GM18909 (cell line): ENCODE measurements around the gene TUBA4A.
"Not testable (repeated sequence)": the region's sequence is repeated elsewhere in the genome, so short reads cannot be mapped to it uniquely, and the experiment has no call there.

Experiments used
- ATAC-seq: cut with Tn5 transposase; IDR thresholded peaks from one replicate; pipeline ENCODE4 v1.9.1; 2021; ENCODE audit warnings: mild to moderate bottlenecking; ENCODE audit not compliant: unreplicated experiment, poor library complexity

Gene TUBA4A

GRCh38 chr2:219271021-219271420 lies 17.3 kb upstream of the TUBA4A start:
- no peak for ATAC-seq

GRCh38 chr2:219270055-219270372 lies 16.3 kb upstream of the TUBA4A start:
- no peak for ATAC-seq

DNA sequence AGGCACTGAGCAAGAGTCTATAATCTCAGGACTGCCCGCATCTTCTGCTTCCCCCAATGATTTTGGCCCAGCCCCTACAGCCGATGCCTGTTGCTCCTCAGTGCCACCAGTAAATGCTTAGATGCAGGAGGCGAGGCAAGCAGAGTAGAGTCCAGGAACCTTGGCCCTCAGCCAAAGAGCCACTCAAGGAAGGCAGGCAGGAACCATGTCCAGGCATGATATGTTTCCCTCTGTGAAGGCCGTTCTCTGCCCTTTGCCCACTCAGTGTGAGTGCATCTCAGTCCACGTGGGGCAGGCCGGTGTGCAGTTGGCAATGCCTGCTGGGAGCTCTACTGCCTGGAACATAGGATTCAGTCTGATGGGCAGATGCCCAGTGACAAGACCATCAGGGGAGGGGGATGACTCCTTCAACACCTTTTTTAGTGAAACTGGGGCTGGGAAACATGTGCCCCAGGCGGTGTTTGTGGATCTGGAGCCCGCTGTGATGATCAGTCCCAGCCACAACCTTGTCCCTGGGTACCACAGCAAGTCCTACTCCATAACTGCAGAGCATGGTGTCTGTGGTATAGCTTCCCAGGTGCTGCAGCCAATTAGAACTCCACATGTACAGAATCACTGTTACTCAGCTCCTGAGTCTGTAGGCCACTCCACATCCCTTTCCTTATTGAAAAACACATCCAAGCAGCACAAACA lies 15.8 kb upstream of the TUBA4A start:
- ATAC-seq = no peak

DNA sequence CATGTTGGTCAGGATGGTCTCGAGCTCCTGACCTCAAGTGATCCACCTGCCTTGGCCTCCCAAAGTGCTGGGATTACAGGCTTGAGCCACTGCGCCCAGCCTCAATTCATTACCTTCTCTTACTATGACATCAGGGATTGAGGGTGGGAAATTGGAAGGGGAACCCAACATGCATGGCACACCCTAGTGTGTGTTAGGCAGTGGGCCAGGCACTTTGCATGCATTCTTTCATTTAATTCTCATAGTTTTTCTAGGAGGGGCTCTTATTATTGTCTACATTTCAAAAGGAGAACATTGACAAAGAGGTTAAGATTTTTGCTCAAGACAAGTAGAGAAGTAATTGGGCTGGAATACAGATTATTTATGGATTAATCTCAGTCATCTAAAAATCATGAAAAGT lies 14.6 kb upstream of the TUBA4A start:
- ATAC-seq = no peak

DNA sequence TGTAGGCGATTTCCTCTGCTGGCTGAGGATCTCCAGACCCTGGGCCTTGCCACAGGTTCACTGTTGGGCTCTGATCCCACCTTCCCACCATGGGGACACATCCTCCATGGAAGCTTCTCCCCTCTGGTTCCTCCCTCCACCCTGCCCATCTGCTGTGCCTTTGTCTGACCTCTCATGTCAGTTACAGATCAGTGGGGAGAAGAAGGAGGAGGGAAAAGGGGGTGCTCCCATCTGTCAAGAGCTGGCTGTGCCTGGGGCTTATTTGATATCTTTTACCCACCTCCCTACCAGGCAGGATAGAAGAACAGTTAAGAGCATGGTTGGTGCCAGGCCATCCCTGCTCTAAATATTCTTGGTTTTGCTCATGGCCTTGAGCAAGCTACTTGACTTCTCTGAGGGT lies 13.2 kb upstream of the TUBA4A start:
- ATAC-seq = no peak

- ATAC-seq = no peak
These were observed 12.5 kb upstream of the TUBA4A start for GRCh38 chr2:219266232-219266631.

DNA sequence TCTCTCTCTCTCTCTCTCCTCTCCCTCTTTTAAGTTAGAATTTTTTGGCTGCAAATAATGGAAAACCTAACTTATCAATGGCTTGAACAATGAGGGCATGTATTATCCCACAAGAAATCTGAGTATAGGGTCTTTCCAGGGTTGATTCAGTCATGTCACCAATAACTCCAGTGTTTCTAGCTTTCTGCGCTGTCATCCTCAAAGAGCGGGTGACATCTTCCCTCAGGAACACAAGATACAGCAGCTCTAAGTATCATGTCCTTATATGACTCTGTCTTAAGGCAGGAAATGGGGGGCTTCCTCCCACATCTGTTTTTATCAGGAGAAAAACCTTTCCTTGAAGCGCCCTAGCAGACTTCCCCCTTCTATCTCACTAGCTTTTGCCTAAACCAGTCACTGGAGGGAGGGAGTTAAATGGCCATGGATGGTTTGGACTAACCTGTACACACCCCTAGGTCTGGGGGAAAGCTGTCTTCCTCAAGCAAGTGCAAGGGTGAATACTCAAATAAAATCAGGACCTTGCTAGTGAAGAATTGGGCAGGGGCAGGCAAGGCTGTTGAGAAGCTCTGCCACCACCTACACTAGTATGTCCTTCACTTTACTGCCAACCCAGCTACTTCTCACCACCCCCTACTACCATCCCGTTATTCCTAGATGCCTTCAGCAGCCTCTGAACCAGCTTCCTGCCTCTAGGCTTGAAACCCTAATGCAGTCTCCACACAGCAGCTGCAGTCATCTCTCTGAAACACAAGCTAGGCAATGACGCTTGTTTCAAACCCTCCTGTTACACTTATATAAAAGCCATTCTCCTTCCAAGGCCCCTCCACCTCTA lies 7.5 kb upstream of the TUBA4A start:
- ATAC-seq = no peak

DNA sequence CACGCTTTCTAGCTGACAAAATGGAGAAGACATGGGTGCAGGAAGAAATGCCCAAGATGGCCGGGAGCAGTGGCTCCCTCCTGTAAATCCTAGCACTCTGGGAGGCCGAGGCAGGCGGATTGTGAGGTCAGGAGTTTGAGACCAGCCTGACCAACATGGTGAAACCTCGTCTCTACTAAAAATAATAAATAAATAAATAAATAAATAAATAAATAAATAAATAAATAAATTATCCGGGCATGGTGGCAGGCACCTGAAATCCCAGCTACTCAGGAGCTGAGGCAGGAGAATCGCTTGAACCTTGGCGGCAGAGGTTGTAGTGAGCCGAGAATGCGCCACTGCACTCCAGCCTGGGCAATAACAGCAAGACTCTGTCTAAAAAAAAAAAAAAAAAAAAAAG lies 5.2 kb upstream of the TUBA4A start:
- not testable (repeated sequence) for ATAC-seq

DNA sequence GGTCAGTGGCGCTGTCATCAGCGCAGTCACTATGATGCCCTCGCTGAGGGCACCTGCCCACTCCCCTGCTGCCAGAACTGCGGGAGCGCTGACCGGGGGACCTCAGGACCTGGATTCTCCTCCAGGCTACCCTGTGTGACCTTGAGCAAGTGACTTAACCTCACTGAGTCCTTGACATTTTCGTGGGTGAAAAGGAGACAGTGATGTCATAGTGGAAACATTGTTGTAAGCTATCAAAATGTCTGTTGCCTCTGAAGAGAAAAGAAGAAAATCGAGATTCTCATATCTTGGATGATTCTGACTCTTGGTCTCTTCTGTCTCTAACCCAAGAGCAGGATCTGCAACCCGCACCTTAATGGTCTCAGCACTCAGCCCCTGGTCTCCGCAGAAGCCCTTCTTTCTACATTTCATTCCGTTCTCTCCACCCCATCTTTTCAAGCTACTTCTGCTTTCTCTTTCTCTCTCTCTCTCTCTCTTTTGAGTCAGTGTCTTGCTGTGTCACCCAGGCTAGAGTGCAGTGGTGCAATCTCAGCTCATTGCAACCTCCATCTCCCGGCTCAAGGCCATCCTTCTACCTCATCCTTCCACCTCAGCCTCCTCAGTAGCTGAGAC lies 978 bp upstream of the TUBA4A start:
- ATAC-seq = peak; percentile 27

DNA sequence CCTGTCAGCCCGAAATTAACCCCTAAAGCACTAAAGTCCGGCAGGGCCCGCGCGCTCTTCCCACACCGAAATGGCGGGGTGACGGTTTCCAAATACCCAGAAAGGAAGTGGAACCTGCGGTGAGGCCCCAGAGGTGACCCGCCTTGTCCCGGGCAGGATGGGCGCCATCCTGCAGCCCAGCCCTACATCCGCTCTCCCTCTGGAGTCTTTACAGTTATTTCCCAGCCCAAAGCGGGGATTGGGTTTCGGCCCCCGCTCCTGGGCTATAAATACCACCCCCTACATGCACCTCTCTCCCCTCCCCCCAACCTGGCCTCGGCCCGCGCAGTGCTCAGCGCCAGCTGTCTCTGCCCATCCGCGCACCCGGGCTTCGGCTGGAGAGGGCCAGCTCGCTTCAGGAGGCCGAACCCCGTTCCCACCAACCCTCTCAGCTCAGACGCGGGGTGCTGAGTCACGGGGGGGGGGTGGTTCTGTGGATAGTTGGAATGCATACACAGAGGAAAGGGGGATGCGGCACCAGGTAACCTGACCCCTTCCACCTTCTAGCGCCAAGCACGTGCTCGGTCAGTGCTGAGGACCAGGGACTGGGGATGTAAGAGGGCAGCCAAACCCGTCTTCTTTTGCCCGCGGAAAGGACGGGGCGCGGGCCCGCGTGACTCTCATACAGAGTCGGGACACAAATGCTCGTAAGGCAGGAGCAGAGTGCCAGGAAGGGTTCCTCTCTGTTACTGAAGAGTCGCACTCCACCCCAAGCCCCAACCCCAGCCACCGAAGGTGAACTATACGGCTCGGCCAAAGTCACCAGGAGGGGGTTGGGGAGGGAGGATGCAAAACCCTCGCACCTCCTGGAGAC lies 592 bp downstream of the TUBA4A start, which contains the start of gene TUBA4B:
Gene TUBA4B (plus strand): TSS at position 344 of the 853 bp plus-strand sequence. CDS start 165 bp downstream, at position 509.
- ATAC-seq = peak; percentile 9

DNA sequence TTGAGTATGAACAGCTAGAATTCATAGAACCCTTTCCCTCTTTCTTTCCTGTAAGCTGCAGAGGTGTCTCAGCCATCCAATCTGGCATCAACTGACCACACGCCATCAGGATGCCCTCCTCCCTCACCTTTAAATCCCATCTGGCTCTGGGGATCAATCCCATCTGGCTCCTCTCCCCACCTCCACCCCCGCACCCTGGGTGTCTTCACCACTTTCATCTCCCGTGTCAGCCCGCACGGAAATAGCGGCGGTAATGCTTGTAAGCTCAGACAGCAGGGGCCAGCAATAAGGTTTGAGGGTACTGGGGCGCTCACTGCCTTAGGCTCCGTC lies 1.2 kb downstream of the TUBA4A start:
- no peak for ATAC-seq

GRCh38 chr2:219252084-219252483 lies 1.6 kb downstream of the TUBA4A start:
- no peak for ATAC-seq

DNA sequence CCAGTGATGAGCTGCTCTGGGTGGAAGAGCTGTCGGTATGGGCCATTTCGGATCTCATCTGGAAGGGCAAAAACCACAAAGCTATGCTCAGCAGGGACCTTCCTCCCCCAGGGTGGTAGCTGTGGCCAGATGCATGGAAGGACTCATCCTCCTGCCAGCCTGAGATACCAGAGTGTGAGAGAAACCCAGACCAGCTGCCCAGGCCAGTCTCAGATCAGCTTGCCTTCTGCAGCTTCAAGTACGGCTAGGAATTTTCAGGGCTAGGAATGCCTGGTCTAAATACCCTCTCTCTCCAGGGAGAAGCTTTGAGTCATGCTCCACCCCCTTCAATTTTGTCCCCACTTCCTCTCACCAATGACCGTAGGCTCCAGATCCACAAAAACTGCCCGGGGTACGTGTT lies 2.1 kb downstream of the TUBA4A start:
- ATAC-seq = no peak

GRCh38 chr2:219250049-219250781 lies 3.5 kb downstream of the TUBA4A start:
- no peak for ATAC-seq

DNA sequence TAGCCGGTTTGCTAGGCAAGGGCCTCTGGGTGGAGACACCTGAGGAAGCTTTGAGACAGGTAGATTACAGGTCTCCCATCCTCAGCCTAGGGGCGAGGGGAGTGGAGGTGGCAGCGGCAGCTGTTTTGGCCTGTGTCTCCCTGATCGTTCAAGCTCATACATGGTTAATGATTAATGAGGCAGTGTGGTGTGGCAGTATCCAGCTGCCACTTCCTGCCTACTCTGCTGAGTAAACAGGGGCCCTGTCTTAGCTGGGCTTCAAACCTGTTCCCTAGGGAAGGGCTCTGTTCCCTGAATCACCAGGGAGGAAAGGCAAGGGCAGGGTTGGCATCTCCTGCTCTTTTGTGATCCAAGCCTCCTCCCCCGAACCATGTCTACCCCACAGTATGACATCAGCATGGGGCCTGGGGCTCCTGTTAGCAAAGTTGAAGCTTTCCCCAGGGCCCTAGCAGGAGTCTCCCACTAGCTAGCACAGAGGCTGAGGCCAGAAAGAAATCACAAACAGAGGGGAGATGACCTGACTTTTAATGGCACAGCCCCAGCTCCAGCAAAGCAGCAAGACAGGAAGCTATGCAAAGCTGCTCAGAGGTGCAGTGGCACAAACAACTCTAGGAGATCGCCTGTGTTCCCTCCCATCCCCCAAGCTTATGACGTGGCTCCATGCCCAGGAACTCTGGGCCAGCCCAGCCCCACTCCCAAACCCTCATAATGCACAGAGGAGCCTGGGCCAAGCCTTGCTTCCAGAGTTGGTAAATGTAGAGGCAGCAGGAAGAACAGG lies 4.3 kb downstream of the TUBA4A start:
- ATAC-seq = peak; percentile 48

DNA sequence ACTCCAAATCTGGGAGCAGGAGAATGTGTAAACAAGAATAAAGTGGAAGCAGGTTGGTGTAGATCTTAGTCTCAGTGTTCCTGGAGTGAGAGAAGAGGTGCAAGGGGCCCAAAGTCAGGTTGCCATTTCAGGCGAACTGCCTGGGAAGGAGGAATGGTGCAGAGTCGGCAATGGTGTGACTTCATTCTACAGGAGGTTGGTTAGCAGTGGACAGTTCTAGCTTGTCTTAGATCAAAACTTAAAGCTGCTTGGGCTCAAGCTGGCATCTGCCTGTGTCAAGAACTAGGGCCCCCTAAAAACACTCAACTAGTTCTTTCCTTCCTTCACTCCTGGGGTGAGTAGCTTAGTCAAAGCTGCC lies 4.9 kb downstream of the TUBA4A start:
- no peak for ATAC-seq

GRCh38 chr2:219247678-219248642 lies 5.8 kb downstream of the TUBA4A start:
- ATAC-seq = peak; percentile 26

DNA sequence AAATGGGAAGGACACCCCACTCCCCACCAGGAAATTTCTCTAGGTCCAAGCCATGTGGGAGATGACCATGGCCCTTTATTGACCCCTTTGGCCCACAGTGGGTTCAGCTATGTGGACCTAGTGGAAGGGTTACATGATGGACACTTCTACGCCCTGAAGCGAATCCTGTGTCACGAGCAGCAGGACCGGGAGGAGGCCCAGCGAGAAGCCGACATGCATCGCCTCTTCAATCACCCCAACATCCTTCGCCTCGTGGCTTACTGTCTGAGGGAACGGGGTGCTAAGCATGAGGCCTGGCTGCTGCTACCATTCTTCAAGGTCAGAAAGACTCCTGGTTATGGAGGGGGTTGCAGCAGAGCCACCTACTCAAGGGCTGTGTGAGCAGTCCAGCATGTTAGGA lies 7.2 kb downstream of the TUBA4A start:
- ATAC-seq = no peak
